Globus pallidus (tissue), 1 donor: ENCODE results near the gene BRD3OS.
"Not testable (repeated sequence)": the region's sequence is repeated elsewhere in the genome, so short reads cannot be mapped to it uniquely, and the experiment has no call there.

Experiments
- DNase-seq: peaks from one replicate; pipeline ENCODE4 v3.0.0-alpha.2; 2015; ENCODE audit warnings: low spot score

BRD3OS gene

GRCh38 chr9:134063571-134064450 is 38.5 kb downstream of the BRD3OS start:
- no peak for DNase-seq

DNA sequence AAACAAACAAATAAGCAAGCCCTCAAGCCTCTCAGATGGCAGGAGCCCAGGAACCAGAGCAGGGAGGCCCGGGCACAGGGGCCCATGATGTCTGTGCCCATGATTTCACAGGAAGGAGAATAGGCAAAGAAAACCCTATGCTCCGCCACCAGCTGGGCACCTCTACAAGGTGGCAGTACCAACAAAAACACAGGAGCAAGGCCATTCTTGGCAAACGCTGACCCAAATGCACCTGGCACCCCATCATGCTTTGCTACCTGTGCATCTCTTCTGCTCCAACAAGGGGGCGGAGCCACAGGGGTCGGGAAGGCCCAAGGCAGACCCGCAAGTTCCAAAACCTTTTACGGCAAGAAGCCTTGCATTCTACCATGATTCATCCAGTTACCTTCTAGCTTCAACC is 39.4 kb downstream of the BRD3OS start:
- DNase-seq = no peak

GRCh38 chr9:134065612-134066419 is 40.5 kb downstream of the BRD3OS start:
- no peak for DNase-seq

GRCh38 chr9:134066526-134066912 is 41.2 kb downstream of the BRD3OS start:
- DNase-seq = no peak

- peak; percentile 31 for DNase-seq
Measured at GRCh38 chr9:134066913-134067851, 41.9 kb downstream of the BRD3OS start.

GRCh38 chr9:134067904-134068743 is 42.8 kb downstream of the BRD3OS start, which contains the start of gene BRD3:
Gene BRD3, minus strand, starts transcription at chr9:134068026. Its CDS starts 14,549 bp downstream, at chr9:134053477.
- peak; percentile 88 for DNase-seq

DNA sequence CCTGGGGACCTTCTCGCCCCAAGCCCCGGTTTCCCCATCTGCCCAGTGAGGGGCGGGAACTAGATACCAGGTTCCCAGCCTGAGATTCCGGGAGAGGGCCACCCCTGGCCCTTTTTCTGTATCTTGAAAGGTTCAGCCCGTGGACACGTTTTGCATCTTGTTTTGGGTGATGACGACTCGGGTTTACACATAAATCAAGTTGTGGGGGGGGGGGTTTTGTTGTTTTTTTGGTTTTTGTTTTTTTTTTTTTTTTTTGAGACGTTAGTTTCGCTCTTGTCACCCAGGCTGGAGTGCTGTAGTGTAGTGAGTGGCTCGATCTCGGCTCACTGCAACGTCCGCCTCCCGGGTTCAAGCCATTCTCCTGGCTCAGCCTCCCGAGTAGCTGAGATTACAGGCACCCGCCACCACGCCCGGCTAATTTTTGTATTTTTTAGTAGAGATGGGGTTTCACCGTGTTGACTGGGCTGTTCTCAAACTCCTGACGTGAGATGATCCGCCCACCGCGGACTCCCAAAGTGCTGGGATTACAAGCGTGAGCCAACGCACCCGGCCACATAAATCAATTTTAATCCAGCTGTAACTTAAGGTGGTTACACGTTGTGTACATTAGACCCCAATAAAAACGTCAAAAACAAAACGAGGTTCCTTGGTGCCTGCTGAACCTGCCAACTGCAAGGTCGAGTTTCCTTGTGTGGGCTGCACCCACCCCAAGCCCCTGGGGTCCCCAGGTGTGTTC is 43.6 kb downstream of the BRD3OS start:
- no peak for DNase-seq

GRCh38 chr9:134069480-134070399 is 44.5 kb downstream of the BRD3OS start:
- DNase-seq = no peak

DNA sequence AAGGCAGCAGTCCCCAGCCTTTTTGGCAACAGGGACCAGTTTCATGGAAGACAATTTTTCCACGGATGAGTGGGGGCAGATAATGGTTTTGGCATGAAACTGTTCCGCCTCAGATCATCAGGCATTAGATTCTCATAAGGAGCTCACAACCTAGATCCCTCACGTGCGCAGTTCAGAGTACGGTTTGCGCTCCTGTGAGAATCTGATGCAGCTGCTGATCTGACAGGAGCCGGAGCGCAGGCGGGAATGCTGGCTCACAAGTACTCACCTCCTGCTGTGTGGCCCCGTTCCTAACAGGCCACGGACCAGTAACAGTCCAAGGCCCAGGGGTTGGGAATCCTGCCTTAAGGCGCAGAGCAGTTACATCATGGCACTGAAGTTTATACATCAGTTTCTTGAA is 45.9 kb downstream of the BRD3OS start:
- DNase-seq = no peak

- DNase-seq = not testable (repeated sequence)
Measured at GRCh38 chr9:134072683-134073082, 47.4 kb downstream of the BRD3OS start.

DNA sequence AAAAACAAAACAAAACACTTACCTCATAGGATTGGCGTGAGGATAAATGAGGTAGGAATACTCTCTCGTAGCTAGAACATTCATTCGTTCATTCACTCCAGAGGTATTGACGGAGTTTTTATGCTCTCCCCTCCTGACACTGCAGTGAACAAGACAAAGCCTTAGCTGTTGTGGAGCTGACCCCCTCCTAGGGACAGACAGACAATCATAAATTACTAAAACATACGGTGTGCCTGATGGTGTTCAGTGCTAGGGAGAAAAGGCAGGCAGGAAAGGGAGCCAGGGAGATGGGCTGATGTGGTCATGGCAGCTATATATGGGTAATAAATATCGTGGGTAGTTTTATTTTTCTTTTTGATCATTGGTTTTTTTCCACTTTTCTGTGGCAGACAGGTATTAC is 48.2 kb downstream of the BRD3OS start:
- DNase-seq = no peak

GRCh38 chr9:134075689-134076088 is 50.4 kb downstream of the BRD3OS start:
- DNase-seq = not testable (repeated sequence)

DNA sequence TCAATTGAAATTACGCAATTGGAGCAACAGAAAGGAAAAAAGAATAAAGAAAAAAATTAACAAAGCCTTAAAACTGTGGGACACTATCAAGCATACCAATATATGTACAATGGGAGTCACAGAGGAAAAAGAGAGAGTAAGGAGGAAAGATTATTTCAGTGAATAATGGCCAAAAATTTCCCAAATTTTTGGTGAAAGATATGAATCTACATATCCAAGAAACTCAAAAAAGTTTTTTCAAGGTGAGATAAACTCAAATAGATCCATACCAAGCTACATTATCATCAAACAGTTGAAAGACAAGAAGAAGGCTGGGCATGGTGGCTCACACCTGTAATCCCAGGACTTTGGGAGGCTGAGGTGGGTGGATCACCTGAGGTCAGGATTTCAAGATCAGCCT is 51.4 kb downstream of the BRD3OS start:
- DNase-seq = no peak
